ENCODE measurements around the gene SPRED3.
"Not testable (repeated sequence)": the region's sequence is repeated elsewhere in the genome, so short reads cannot be mapped to it uniquely, and the experiment has no call there.

Gene SPRED3

DNA sequence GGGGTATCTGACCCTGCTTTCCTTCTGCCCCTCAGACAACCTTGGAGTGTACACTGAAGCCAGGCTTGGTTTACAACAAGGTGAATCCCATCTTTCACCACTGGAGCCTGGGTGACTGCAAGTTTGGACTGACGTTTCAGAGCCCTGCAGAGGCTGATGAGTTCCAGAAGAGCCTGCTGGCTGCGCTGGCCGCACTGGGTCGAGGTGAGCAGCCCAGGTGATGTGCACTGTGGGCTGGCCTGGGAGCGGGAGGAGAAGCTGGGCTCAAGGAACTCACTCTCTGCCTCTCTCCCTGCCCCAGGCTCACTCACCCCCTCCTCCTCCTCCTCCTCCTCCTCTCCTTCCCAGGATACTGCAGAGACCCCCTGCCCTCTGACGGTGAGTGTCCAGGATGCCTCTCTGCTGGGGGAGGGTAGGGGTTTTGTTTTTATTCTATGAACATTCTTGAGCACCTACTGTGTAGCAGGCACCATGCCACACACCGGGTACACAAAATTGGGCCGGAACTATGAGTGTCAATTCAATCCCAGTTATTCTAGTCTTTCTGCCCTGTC is 3.5 kb downstream of the SPRED3 start:
- no peak for DNase-seq (ENCODE audit: low spot score)

DNA sequence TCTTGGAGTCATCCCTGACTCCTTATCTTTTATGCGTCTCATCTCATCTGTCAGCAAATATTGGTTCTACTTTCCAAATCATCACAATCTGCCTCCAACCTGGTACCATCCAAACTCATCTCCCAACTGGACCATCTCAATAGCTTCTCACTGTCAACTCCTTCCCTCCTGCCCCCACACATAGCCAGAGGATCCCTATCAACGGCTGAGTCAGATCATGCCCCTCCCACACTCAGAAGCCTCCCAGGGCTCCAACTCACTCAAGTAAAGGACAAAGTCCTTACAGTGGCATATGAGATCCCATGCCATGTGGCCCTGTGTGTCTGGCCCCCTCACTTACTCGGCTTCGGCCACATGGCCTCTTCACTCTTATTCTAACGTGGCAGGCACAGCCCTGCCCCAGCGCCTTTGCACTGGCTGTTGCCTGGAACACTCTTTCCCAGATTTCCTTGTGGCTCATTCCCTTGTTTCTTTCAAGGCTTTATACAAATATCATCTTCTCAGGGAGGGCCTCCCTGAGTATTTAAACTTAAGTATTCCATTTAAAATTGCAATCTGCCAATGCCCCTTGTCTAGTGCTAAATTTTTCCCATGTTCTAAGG is 4.3 kb downstream of the SPRED3 start:
- peak; percentile 51 for DNase-seq (ENCODE audit: low spot score)

DNA sequence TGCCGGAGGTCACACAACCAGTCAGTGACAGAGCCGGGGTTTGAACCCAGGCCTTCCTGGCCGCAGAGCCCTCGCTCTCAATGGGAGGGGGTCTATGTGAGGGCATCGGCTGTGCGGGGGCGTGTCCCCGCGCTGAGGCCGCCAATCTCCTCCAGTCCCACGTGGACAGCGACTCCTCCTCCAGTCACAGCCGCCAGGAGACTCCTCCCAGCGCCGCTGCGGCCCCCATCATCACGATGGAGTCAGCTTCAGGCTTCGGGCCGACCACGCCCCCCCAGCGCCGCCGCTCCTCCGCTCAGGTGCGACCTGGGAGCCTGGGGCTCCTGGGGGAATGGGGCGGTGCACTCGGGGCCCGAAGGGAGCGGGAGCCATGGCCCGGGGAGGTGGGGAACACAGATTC is 6.0 kb downstream of the SPRED3 start:
- DNase-seq (ENCODE audit: low spot score) = no peak

GRCh38 chr19:38395381-38396114 is 7.1 kb downstream of the SPRED3 start:
- DNase-seq (ENCODE audit: low spot score) = no peak

DNA sequence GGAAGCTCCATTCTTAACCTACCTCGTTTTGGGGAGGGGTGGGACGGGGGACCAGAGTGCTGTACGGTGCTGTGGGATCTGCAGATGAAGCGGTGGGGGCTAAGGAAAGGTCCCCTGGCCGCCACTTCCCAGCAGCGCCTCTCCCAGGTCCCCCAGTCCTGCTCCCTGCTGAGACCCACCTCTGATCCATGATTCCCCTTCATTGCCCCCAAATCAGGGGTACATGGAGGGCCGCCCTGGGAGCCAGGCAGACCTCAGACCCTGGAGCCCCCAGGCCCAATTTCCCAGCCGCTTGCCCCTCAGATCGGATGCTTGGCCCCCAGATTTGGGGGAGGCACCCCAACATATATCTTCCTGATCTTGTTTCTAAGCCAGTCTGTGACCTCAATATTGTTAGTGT is 10.6 kb downstream of the SPRED3 start:
- no peak for DNase-seq (ENCODE audit: low spot score)

DNA sequence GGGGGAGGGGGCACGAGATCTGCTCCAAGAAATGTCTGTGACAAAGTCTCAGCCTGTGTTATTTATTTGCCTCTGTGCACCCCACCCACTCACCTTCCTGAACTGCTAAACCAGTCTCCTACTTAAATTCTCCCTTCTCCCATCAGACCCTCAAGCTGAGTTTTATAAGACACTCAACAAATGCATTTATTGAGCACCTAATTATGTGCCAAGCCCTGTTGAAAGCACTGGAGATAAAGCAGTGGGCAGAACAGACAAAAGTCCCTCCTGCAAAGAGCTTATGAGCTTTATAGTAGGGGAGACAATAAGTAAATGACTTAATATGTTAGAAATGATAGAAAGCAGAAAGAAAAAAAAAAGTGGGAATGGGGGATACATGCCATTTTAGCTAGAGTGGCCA is 11.0 kb downstream of the SPRED3 start:
- no peak for DNase-seq (ENCODE audit: low spot score)

GRCh38 chr19:38400361-38400760 is 11.9 kb downstream of the SPRED3 start:
- DNase-seq (ENCODE audit: low spot score) = no peak

- DNase-seq (ENCODE audit: low spot score) = no peak
Measured at GRCh38 chr19:38401148-38401547, 12.7 kb downstream of the SPRED3 start.

- DNase-seq (ENCODE audit: low spot score) = no peak
Measured at GRCh38 chr19:38402623-38402966, 14.1 kb downstream of the SPRED3 start.

DNA sequence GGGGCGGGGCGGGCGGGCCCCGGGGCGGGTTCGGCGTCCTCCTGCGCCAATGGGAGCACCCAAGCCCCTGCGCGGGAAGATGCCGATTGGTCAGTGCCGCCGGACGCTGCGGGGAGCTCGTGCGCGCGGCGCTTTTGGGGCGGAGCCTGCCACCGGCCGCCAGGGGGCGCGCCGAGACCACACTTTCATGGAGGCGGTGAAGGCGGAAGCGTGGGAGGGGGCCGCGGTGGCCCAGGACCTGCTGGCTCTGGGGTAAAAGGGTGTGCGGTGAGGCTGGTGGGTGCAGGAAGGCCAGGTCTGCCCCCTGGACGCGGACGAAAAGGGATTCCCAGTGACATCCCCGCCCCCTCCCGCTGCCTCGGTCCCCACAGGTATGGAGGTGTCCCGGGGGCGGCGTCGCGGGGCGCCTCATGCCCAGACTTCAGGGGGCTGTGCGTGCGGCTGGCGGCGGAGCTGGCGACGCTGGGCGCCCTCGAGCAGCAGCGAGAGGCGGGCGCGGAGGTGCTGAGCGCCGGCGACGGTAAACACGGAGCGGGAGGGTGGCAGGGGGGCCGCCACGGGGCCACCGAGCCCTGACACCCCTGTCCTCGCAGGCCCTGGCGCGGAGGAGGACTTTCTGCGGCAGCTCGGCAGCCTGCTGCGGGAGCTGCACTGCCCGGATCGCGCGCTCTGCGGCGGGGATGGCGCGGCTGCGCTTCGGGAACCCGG is 14.6 kb downstream of the SPRED3 start, which contains the start of gene FAM98C:
Gene FAM98C (plus strand): TSS at position 127 of the 708 bp plus-strand sequence. CDS start 61 bp downstream, at position 188.
- peak; percentile 100 for DNase-seq (ENCODE audit: low spot score)

GRCh38 chr19:38404858-38405257 is 16.4 kb downstream of the SPRED3 start:
- DNase-seq (ENCODE audit: low spot score) = no peak

GRCh38 chr19:38405276-38405675 is 16.8 kb downstream of the SPRED3 start:
- no peak for DNase-seq (ENCODE audit: low spot score)

- peak; percentile 58 for DNase-seq (ENCODE audit: low spot score)
Measured at GRCh38 chr19:38409631-38410133, 21.2 kb downstream of the SPRED3 start.

GRCh38 chr19:38410407-38410806 is 21.9 kb downstream of the SPRED3 start:
- DNase-seq (ENCODE audit: low spot score) = not testable (repeated sequence)

DNA sequence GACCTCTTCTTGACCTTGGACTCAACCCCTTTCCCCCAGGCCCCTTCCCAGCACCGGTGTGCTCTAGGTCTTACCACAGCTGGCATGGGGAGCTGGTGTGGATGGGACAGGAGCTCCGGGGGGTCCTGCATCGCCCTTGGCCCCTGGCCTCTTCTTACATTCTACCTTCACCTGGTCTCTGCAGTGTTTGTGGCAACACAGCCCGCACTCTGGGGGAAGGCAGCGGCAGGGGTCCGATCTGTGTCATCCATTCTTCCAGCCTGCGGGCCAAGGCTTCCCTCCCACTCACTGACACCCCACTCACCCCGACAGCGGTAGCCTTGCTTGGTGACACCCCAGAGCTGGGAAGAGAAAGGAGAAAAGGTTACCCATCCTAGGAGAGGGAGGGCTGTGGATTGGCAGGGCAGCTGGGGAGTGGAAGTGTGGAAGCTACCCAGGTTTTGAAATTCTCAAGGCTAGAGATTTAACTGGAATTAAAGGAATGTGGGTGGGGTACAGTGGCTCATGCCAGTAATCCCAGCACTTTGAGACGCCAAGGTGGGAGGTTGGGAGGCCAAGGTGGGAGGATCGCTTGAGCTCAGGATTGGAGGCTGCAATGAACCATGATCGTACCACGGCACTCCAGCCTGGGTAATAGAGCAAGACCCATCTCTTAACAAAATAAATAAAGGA is 22.7 kb downstream of the SPRED3 start:
- DNase-seq (ENCODE audit: low spot score) = no peak

DNA sequence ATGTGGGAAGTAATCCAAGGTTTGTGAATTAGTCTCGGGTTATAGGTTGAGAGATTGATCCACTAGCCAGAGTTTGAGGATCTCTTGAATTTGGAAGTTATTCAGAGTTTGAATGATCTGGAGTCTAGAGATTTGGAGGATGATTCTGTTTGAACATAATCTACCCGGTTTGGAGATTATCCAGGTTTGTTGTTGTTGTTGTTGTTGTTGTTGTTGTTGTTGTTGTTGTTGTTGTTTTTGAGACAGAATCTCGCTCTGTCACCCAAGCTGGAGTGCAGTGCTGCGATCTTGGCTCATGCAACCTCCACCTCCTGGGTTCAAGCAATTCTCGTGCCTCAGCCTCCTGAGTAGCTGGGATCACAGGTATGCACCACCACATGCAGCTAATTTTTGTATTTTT is 23.4 kb downstream of the SPRED3 start:
- DNase-seq (ENCODE audit: low spot score) = not testable (repeated sequence)

DNA sequence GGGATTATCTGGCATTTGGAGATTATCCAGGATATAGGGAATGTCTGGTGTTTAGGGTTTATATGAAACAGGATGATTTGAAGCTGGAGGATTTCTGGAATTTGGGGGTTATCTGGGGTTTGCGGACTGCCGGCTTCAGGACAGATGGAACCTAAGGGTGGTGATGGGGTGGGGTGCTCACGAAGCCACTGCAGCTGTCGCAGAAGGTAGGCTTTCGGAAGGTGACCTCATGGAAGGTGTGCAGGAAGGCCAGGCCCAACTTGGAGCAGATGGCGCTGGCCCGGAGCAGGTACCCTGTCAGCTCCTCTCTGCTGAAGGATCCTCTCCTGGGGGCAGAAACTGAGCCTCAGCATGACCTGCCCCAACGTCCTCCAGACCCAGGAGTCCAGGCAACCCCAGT is 24.0 kb downstream of the SPRED3 start:
- no peak for DNase-seq (ENCODE audit: low spot score)

GRCh38 chr19:38412961-38413360 is 24.5 kb downstream of the SPRED3 start:
- DNase-seq (ENCODE audit: low spot score) = no peak

DNA sequence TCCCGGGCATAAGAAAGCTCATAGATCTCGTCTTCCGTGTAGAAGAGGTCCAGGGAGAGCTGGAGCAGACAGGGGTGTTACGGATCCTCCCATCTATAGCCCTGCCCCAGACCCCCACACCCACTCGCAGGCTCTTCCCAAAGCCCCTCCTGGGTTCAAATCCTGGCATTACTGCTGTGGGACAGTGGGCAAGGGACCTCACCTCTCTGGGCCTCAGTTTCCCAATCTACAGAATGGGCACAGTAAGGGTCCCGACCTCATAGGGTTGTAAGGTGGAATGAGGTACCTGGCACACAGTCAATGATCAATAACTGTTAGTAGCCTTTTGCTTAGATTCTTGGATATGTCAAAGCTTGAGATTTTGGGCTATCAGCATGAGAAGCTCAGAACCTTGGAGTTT is 24.9 kb downstream of the SPRED3 start:
- DNase-seq (ENCODE audit: low spot score) = no peak

- DNase-seq (ENCODE audit: low spot score) = no peak
Measured at GRCh38 chr19:38417146-38417543, 28.6 kb downstream of the SPRED3 start.

DNA sequence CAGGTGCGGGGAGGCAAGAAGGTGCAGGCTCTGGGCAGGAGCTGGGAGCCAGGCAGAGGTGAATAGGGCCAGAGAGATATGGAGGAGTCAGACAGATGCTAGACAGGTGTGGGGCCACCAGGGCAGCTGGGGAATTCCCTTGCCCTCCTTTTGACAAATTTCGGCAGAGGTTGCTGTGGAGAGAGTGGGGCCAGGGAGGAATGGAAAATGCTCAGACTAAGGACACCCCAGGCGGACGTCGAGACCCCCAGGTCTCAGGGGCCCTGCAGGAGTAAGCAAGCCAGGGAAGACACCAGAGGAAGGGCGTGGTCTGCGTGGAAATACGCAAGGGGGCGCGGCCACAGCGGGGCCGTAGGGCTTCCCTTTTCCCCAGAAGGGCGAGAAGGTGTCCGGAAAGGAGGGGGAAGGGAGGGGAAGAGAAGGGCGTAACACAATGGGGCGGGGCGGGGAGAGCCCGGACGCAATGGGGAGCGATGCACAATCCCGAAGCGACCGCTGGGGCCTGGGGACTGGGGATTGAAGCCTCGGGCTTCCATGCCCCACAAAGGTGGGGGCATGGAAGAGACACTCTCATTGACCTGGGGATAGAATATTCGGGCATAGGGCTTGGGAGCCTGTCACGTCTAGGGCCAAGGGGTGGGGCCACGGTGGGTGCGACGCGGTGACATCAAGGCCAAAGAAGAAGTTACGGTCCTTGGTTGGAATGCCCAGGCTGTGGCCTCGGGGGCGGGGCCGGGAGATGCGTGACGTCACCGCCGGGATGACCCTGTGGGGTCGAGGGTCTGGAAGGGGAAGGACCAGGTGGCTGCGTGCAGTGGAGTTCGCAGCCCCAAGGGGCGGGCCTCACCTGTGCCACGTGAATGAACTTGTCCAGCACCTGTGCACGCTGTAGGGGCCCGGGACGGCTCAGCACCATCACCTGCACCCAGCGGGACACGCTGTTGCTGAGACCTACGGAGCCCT is 29.3 kb downstream of the SPRED3 start:
- DNase-seq (ENCODE audit: low spot score) = peak; percentile 45

Data from GM03348 (cell line).